ENCODE data around the gene NR1I3. TPM values are rescaled to one million over a fixed set of nuclear protein-coding genes. Genes with fewer than 3 reads are reported as not detected.

Gene NR1I3
- total and polyA plus RNA-seq, 2 of the 13 experiments (the other 11 are each of a cell fraction or from before 2014, with no cell fraction given), result 0.62 to 0.95 TPM

- TF ChIP-seq SNAI1 (CRISPR knock-in tag; IDR thresholded peaks at IDR 0.05; ENCODE audit: borderline replicate concordance) (0 out of 2 replicates have a peak, but pooled peaks have one; percentile 13), HDAC1 (CRISPR knock-in tag; IDR thresholded peaks at IDR 0.05) (peak; percentile 66), CREM (IDR thresholded peaks at IDR 0.05) (peak; percentile 67; the same call in 1 of the 2 replicates), CREM (CRISPR knock-in tag; IDR thresholded peaks at IDR 0.05) (no peak), ZNF160 (CRISPR knock-in tag; IDR thresholded peaks at IDR 0.05) (no peak), SUZ12 (IDR thresholded peaks at IDR 0.05; ENCODE audit: low read depth, low read length) (no peak), MTA3 (CRISPR knock-in tag; IDR thresholded peaks at IDR 0.05) (no peak), AGO1 (IDR thresholded peaks at IDR 0.05; ENCODE audit: low read depth, low read length, poor library complexity, severe bottlenecking) (no peak), ZBTB46 (CRISPR knock-in tag; IDR thresholded peaks at IDR 0.05; ENCODE audit: borderline replicate concordance) (no peak), ZNF691 (CRISPR knock-in tag; IDR thresholded peaks at IDR 0.05; ENCODE audit: borderline replicate concordance, low read depth) (0 out of 2 replicates have a peak, but pooled peaks have one; percentile 13), KAT8 (CRISPR knock-in tag; IDR thresholded peaks at IDR 0.05) (peak; percentile 51; the same call in 1 of the 2 replicates), ZBTB20 (CRISPR knock-in tag; IDR thresholded peaks at IDR 0.05; ENCODE audit: borderline replicate concordance, low read depth) (0 out of 2 replicates have a peak, but pooled peaks have one; percentile 19), XRCC5 (optimal IDR thresholded peaks at IDR 0.05; ENCODE audit: low read length) (no peak), GABPB1 (CRISPR knock-in tag; IDR thresholded peaks at IDR 0.05) (peak; percentile 50), FOSL2 (CRISPR knock-in tag; IDR thresholded peaks at IDR 0.05) (no peak), ZNF33B (CRISPR knock-in tag; IDR thresholded peaks at IDR 0.05) (no peak), ZFP90 (CRISPR knock-in tag; IDR thresholded peaks at IDR 0.05; ENCODE audit: borderline replicate concordance) (0 out of 2 replicates have a peak, but pooled peaks have one; percentile 45)
- TF ChIP-seq, protein P1, sequence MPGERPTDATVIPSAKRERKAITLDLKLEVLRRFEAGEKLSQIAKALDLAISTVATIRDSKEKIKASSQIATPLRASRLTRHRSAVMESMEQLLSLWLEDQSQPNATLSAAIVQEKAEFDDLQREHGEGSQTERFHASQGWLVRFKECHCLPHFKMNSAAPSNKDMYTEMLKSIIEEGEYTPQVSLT (CRISPR knock-in tag; IDR thresholded peaks at IDR 0.05; ENCODE audit: borderline replicate concordance, low read depth), result no peak
- TF ChIP-seq, protein P2, sequence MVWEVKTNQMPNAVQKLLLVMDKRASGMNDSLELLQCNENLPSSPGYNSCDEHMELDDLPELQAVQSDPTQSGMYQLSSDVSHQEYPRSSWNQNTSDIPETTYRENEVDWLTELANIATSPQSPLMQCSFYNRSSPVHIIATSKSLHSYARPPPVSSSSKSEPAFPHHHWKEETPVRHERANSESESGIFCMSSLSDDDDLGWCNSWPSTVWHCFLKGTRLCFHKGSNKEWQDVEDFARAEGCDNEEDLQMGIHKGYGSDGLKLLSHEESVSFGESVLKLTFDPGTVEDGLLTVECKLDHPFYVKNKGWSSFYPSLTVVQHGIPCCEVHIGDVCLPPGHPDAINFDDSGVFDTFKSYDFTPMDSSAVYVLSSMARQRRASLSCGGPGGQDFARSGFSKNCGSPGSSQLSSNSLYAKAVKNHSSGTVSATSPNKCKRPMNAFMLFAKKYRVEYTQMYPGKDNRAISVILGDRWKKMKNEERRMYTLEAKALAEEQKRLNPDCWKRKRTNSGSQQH (CRISPR knock-in tag; IDR thresholded peaks at IDR 0.05; ENCODE audit: low read depth), result 0 out of 2 replicates have a peak, but pooled peaks have one; percentile 50
- TF ChIP-seq, protein P3, sequence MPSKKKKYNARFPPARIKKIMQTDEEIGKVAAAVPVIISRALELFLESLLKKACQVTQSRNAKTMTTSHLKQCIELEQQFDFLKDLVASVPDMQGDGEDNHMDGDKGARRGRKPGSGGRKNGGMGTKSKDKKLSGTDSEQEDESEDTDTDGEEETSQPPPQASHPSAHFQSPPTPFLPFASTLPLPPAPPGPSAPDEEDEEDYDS (CRISPR knock-in tag; IDR thresholded peaks at IDR 0.05), result peak; percentile 94
- TF ChIP-seq, protein P4, sequence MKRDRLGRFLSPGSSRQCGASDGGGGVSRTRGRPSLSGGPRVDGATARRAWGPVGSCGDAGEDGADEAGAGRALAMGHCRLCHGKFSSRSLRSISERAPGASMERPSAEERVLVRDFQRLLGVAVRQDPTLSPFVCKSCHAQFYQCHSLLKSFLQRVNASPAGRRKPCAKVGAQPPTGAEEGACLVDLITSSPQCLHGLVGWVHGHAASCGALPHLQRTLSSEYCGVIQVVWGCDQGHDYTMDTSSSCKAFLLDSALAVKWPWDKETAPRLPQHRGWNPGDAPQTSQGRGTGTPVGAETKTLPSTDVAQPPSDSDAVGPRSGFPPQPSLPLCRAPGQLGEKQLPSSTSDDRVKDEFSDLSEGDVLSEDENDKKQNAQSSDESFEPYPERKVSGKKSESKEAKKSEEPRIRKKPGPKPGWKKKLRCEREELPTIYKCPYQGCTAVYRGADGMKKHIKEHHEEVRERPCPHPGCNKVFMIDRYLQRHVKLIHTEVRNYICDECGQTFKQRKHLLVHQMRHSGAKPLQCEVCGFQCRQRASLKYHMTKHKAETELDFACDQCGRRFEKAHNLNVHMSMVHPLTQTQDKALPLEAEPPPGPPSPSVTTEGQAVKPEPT (CRISPR knock-in tag; IDR thresholded peaks at IDR 0.05; ENCODE audit: low read depth), result no peak
Observed at GRCh38 chr1:161225534-161226319, 12.3 kb downstream of the NR1I3 start, which contains the start of gene TOMM40L (continued).
